HL-60 (cell line): ENCODE measurements around the gene STOX2.

Experiments
- CTCF ChIP-seq: IDR thresholded peaks from one replicate; pipeline ENCODE4 v1.5.1; 2011; ENCODE audit warnings: low read length, control low read depth, inconsistent platforms; ENCODE audit not compliant: insufficient read depth
- GABPA ChIP-seq: IDR thresholded peaks from 2 replicates; pipeline ENCODE4 v1.6.1; 2012; ENCODE audit warnings: low read depth
- POLR2AphosphoS5 ChIP-seq: IDR thresholded peaks from 2 replicates; pipeline ENCODE4 v1.6.1; 2012; ENCODE audit warnings: low read depth
- REST ChIP-seq: IDR thresholded peaks from 2 replicates; pipeline ENCODE4 v1.6.1; 2012; ENCODE audit warnings: low read depth; ENCODE audit not compliant: insufficient replicate concordance

- TF ChIP-seq CTCF = no peak
- TF ChIP-seq POLR2AphosphoS5 = no peak
- TF ChIP-seq REST = no peak
- TF ChIP-seq GABPA = no peak
Observed at GRCh38 chr4:183960046-183960420, 54.9 kb downstream of the STOX2 start.
